CD4-positive, alpha-beta memory T cell (primary cell): Measurements from ENCODE around the gene RNF125. TPM values are rescaled to one million over a fixed set of nuclear protein-coding genes. Genes with fewer than 3 reads are reported as not detected.

ENCODE experiments used
- CTCF ChIA-PET: fragments of 350-600 bp; sonication (Branson Sonifier 250); formaldehyde crosslinking; loops from one replicate; lab custom pipeline; 2021; ENCODE audit warnings: inconsistent platforms; ENCODE audit not compliant: partially characterized antibody; lab: Charles Lee
- POLR2A ChIA-PET: fragments of 350-600 bp; sonication (Branson Sonifier 250); formaldehyde crosslinking; loops from one replicate; lab custom pipeline; 2021; ENCODE audit not compliant: partially characterized antibody; lab: Charles Lee
- DNase-seq, 5 donors: peaks; one replicate each; pipeline versions ENCODE4 v3.0.0 to v3.0.0-alpha.2; 2020 to 2022; ENCODE audit warnings: mixed read lengths in 1 of 5
- H3K27ac ChIP-seq: one replicate; pipeline ENCODE4 v1.7.0; 2013; ENCODE audit warnings: low read depth, low read length
- H3K27me3 ChIP-seq: 2 replicates; pipeline ENCODE4 v1.7.0; 2013; ENCODE audit warnings: mild to moderate bottlenecking, low read length, moderate library complexity; ENCODE audit not compliant: insufficient read depth
- H3K36me3 ChIP-seq: 2 replicates; pipeline ENCODE4 v1.7.0; 2013; ENCODE audit warnings: mild to moderate bottlenecking, low read length, moderate library complexity; ENCODE audit not compliant: insufficient read depth
- H3K4me1 ChIP-seq: 2 replicates; pipeline ENCODE4 v1.7.0; 2013; ENCODE audit warnings: mild to moderate bottlenecking, low read length, moderate library complexity; ENCODE audit not compliant: insufficient read depth
- H3K4me3 ChIP-seq, 2 donors: one replicate each; pipeline ENCODE4 v1.7.0; 2013; ENCODE audit warnings: low read length in 2 of 2, mild to moderate bottlenecking in 1 of 2
- H3K9me3 ChIP-seq, 2 donors: one replicate each; pipeline ENCODE4 v1.7.0; 2013; ENCODE audit warnings: low read length in 2 of 2, control low read depth in 1 of 2; ENCODE audit not compliant: control insufficient read depth in 1 of 2
- H3K27ac Mint-ChIP-seq, 7 donors: one replicate each; pipeline ENCODE4 v1.8.0; 2020 to 2021; ENCODE audit warnings: mixed read lengths in 7 of 7, mild to moderate bottlenecking in 6 of 7, inconsistent platforms in 3 of 7, moderate library complexity in 3 of 7
- H3K27me3 Mint-ChIP-seq, 2 donors: one replicate each; pipeline ENCODE4 v1.8.0; 2020 to 2021; ENCODE audit warnings: mixed read lengths in 2 of 2
- H3K36me3 Mint-ChIP-seq, 2 donors: one replicate each; pipeline ENCODE4 v1.8.0; 2020 to 2021; ENCODE audit warnings: mixed read lengths in 2 of 2, inconsistent platforms in 1 of 2, mild to moderate bottlenecking in 1 of 2
- H3K4me1 Mint-ChIP-seq, 4 donors: one replicate each; pipeline ENCODE4 v1.8.0; 2020 to 2021; ENCODE audit warnings: mixed read lengths in 4 of 4, mild to moderate bottlenecking in 1 of 4
- H3K4me3 Mint-ChIP-seq, 8 donors: one replicate each; pipeline ENCODE4 v1.8.0; 2020 to 2021; ENCODE audit warnings: mixed read lengths in 8 of 8, mild to moderate bottlenecking in 7 of 8, moderate library complexity in 6 of 8, inconsistent platforms in 3 of 8
- H3K9me3 Mint-ChIP-seq, 8 donors: one replicate each; pipeline ENCODE4 v1.8.0; 2020 to 2021; ENCODE audit warnings: mixed read lengths in 8 of 8, mild to moderate bottlenecking in 5 of 8, inconsistent platforms in 3 of 8, moderate library complexity in 1 of 8
- intact Hi-C: fragments of 100-400 bp; cut with micrococcal nuclease; formaldehyde crosslinking; loops from one replicate; pipeline ENCODE4 v1.15.1; 2023
- polyA plus RNA-seq, 2 donors: library from polyadenylated mRNA; unstranded; fragments of 300-500 nt; fragmentation: Illumina TruSeq; gene quantifications; one replicate each; pipeline ENCODE4 v1.2.3, GENCODE V29; 2021
- total RNA-seq, 2 experiments: library from RNA; stranded (reverse); gene quantifications; one replicate each; pipeline ENCODE4 v1.2.3, GENCODE V29; 2021

RNF125 gene
- total RNA-seq (10 to 100 TPM; 38.2 to 40.3 TPM), polyA plus RNA-seq (10 to 100 TPM; 62.8 to 82.7 TPM)

- H3K4me3 Mint-ChIP-seq = peak within 1 kb of the TSS; percentile 91 to 98 (median 93)
- H3K36me3 Mint-ChIP-seq = peaks cover 11 to 32% of the 10 kb centered on the region in 2 donors
- POLR2A ChIA-PET = interaction anchor here (0.7 to 12.1 kb wide), 40 partner anchors 8 to 140 kb away, joined by 3 to 280 read pairs (median 6); partner anchors contain the start of genes RNF138 and TRAPPC8
- intact Hi-C loops = loop anchor here (1.0 to 2.0 kb wide), 8 partner anchors 23 to 75 kb away; partner anchors contain the start of gene TRAPPC8
- H3K27me3 Mint-ChIP-seq = no peaks in the 10 kb centered on the region
- peak within 1 kb of the TSS; percentile 92 to 99 (median 94) for H3K27ac Mint-ChIP-seq
- H3K4me1 ChIP-seq = peaks cover 61% of the 10 kb centered on the region
- H3K9me3 ChIP-seq = no peaks in the 10 kb centered on the region
- H3K9me3 Mint-ChIP-seq = peaks cover 0 to 5% (median 0%) of the 10 kb centered on the region in 8 donors
- peak within 1 kb of the TSS; percentile 73 for H3K27ac ChIP-seq
- CTCF ChIA-PET = interaction anchor here (0.7 to 3.7 kb wide), 30 partner anchors 8 to 452 kb away, joined by 3 to 42 read pairs (median 6); partner anchors contain the start of genes GAREM1, RNF138 and TRAPPC8
- H3K27me3 ChIP-seq = no peaks in the 10 kb centered on the region
- peaks cover 36 to 84% (median 52%) of the 10 kb centered on the region in 4 donors for H3K4me1 Mint-ChIP-seq
- DNase-seq = peak; percentile 92 to 97 (median 96)
- peak within 1 kb of the TSS; percentile 86 to 90 for H3K4me3 ChIP-seq
- H3K36me3 ChIP-seq = no peaks in the 10 kb centered on the region
Measured at GRCh38 chr18:32018331-32019250, at the start of gene RNF125. Gene RNF125 (plus strand): TSS chr18:32018825. CDS start chr18:32018864, 39 bp downstream.

GRCh38 chr18:31970617-31971016, 48.0 kb upstream of the RNF125 start:
- Mint-ChIP-seq H3K4me1 (peaks cover 0 to under 1% (median 0%) of the 10 kb centered on the region in 4 donors), H3K4me3 (no peak overlapping the region), H3K27ac (no peak overlapping the region), H3K27me3 (no peaks in the 10 kb centered on the region), H3K9me3 (peaks cover 4 to 39% (median 24%) of the 10 kb centered on the region in 8 donors), H3K36me3 (peaks cover 8 to 9% of the 10 kb centered on the region in 2 donors)
- Histone ChIP-seq H3K4me3 (no peak overlapping the region), H3K36me3 (no peaks in the 10 kb centered on the region), H3K27me3 (no peaks in the 10 kb centered on the region), H3K9me3 (peaks cover 8 to 10% of the 10 kb centered on the region in 2 donors), H3K4me1 (no peaks in the 10 kb centered on the region), H3K27ac (no peak overlapping the region)
- DNase-seq = no peak
- ChIA-PET POLR2A (no interaction called here), CTCF (no interaction called here)
- intact Hi-C loops = no loop called here

GRCh38 chr18:31973929-31974546, 44.6 kb upstream of the RNF125 start:
- intact Hi-C loops = no loop called here

GRCh38 chr18:31976242-31976641, 42.4 kb upstream of the RNF125 start:
- intact Hi-C loops = loop anchor here (2.0 to 5.0 kb wide), 2 partner anchors 43 to 419 kb away; partner anchors contain the start of gene RNF125
- H3K36me3 ChIP-seq = no peaks in the 10 kb centered on the region
- no peak for DNase-seq
- H3K27me3 Mint-ChIP-seq = no peaks in the 10 kb centered on the region
- peaks cover 4 to 54% (median 40%) of the 10 kb centered on the region in 8 donors for H3K9me3 Mint-ChIP-seq
- no peaks in the 10 kb centered on the region for H3K27me3 ChIP-seq
- H3K36me3 Mint-ChIP-seq = peaks cover 9 to 11% of the 10 kb centered on the region in 2 donors
- ChIA-PET CTCF (interaction anchor here (0.7 to 5.3 kb wide), 19 partner anchors 9 to 254 kb away, joined by 3 to 29 read pairs (median 5); partner anchors contain the start of genes RNF125 and TRAPPC8), POLR2A (interaction anchor here (2.0 kb wide), 1 partner anchor 43 kb away, joined by 16 read pairs; the partner anchor contains the start of gene RNF125)
- H3K27ac ChIP-seq = no peak overlapping the region
- H3K4me1 Mint-ChIP-seq = peaks cover 0 to 6% (median under 1%) of the 10 kb centered on the region in 4 donors
- no peak overlapping the region for H3K27ac Mint-ChIP-seq
- H3K4me3 ChIP-seq = no peak overlapping the region
- no peak overlapping the region for H3K4me3 Mint-ChIP-seq
- no peaks in the 10 kb centered on the region for H3K4me1 ChIP-seq
- H3K9me3 ChIP-seq = peaks cover 10 to 16% of the 10 kb centered on the region in 2 donors

More at GRCh38 chr18:31973929-31974546, 44.6 kb upstream of the RNF125 start:
- Mint-ChIP-seq H3K27me3 (no peaks in the 10 kb centered on the region), H3K4me3 (no peak overlapping the region), H3K27ac (no peak overlapping the region), H3K9me3 (peaks cover 4 to 52% (median 36%) of the 10 kb centered on the region in 8 donors), H3K36me3 (peaks cover 8 to 9% of the 10 kb centered on the region in 2 donors), H3K4me1 (peaks cover 0 to 2% (median 0%) of the 10 kb centered on the region in 4 donors)
- POLR2A ChIA-PET = interaction anchor here (1.4 kb wide), 1 partner anchor 31 kb away, joined by 4 read pairs; the partner anchor contains the start of gene TRAPPC8
- peaks cover 10 to 16% of the 10 kb centered on the region in 2 donors for H3K9me3 ChIP-seq
- CTCF ChIA-PET = no interaction called here
- no peaks in the 10 kb centered on the region for H3K36me3 ChIP-seq
- H3K27ac ChIP-seq = no peak overlapping the region
- no peaks in the 10 kb centered on the region for H3K27me3 ChIP-seq
- DNase-seq = no peak
- H3K4me3 ChIP-seq = no peak overlapping the region
- no peaks in the 10 kb centered on the region for H3K4me1 ChIP-seq

GRCh38 chr18:31977270-31977872, 41.3 kb upstream of the RNF125 start:
- Mint-ChIP-seq H3K4me3 (no peak overlapping the region), H3K27ac (no peak overlapping the region), H3K4me1 (peaks cover 2 to 9% (median 4%) of the 10 kb centered on the region in 4 donors), H3K27me3 (no peaks in the 10 kb centered on the region), H3K36me3 (peaks cover 6 to 11% of the 10 kb centered on the region in 2 donors), H3K9me3 (peaks cover 2 to 48% (median 38%) of the 10 kb centered on the region in 8 donors)
- Histone ChIP-seq H3K4me3 (no peak overlapping the region), H3K36me3 (no peaks in the 10 kb centered on the region), H3K9me3 (peaks cover 10 to 16% of the 10 kb centered on the region in 2 donors), H3K4me1 (no peaks in the 10 kb centered on the region), H3K27me3 (no peaks in the 10 kb centered on the region), H3K27ac (no peak overlapping the region)
- intact Hi-C loops = loop anchor here (1.0 to 5.0 kb wide), 3 partner anchors 34 to 420 kb away; partner anchors contain the start of genes RNF125 and TRAPPC8
- ChIA-PET CTCF (interaction anchor here (0.9 to 5.3 kb wide), 29 partner anchors 8 to 239 kb away, joined by 3 to 29 read pairs (median 4); partner anchors contain the start of genes RNF125, RNF138 and TRAPPC8), POLR2A (interaction anchor here (2.0 kb wide), 1 partner anchor 41 kb away, joined by 16 read pairs; the partner anchor contains the start of gene RNF125)
- peak in 4 of 5 donors; percentile 41 to 49 (median 46) for DNase-seq

- ChIA-PET POLR2A (interaction anchor here (0.6 kb wide), 1 partner anchor 105 kb away, joined by 4 read pairs; no protein-coding TSS in a partner anchor), CTCF (interaction anchor here (2.5 to 5.3 kb wide), 2 partner anchors 36 to 93 kb away, joined by 10 to 29 read pairs; partner anchors contain the start of gene TRAPPC8)
- H3K4me3 Mint-ChIP-seq = no peak overlapping the region
- H3K9me3 Mint-ChIP-seq = peaks cover 2 to 37% (median 34%) of the 10 kb centered on the region in 8 donors
- peaks cover 6 to 11% of the 10 kb centered on the region in 2 donors for H3K36me3 Mint-ChIP-seq
- no peak overlapping the region for H3K4me3 ChIP-seq
- peaks cover 8 to 15% of the 10 kb centered on the region in 2 donors for H3K9me3 ChIP-seq
- peak overlapping the region in 2 of 7 donors; percentile 9 to 48 for H3K27ac Mint-ChIP-seq
- H3K4me1 Mint-ChIP-seq = peaks cover 12 to 21% (median 15%) of the 10 kb centered on the region in 4 donors
- H3K27me3 ChIP-seq = no peaks in the 10 kb centered on the region
- H3K36me3 ChIP-seq = no peaks in the 10 kb centered on the region
- no peak overlapping the region for H3K27ac ChIP-seq
- H3K4me1 ChIP-seq = peaks cover 12% of the 10 kb centered on the region
- intact Hi-C loops = loop anchor here (5.0 kb wide), 1 partner anchor 421 kb away; no protein-coding TSS in a partner anchor
- H3K27me3 Mint-ChIP-seq = no peaks in the 10 kb centered on the region
- no peak for DNase-seq
Measured at GRCh38 chr18:31978616-31979015, 40.0 kb upstream of the RNF125 start.
